ENCODE data around the gene PARD3B.

DNA sequence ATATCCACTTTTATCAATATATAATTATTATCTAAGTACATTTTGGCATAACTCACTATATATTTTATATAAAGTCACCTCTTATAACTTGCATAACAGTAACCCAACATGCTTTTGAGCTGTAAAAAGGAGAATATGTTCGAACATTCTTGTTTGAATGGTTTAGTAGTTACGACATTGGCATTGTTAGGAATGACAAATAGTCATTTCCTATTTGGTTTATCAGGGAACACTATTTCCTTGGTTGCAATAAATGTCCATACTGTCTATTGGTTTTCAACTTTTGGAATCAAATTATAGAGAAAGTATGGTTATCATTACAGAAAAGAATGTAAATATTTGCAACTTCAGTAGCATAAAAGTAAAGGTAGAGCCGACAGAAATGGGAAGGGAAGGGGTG is 124.1 kb downstream of the PARD3B start:
- TF ChIP-seq POLR2A (IDR thresholded peaks at IDR 0.05; ENCODE audit: low read depth, low read length) (no peak), POLR2AphosphoS5 (IDR thresholded peaks at IDR 0.05; ENCODE audit: low read depth, low read length) (no peak), TAF1 (IDR thresholded peaks at IDR 0.05; ENCODE audit: low read depth, low read length) (no peak), SPI1 (IDR thresholded peaks at IDR 0.05; ENCODE audit: low read depth, low read length) (no peak), PAX5 (IDR thresholded peaks at IDR 0.05; ENCODE audit: insufficient read depth, low read length, severe bottlenecking) (no peak)

All from GM12891 (cell line).